LNCaP clone FGC (cell line): ENCODE measurements around the gene LTA.

Experiments used
- DNase-seq: peaks from one replicate; pipeline ENCODE4 v3.0.0-alpha.2; 2011; ENCODE audit warnings: low read depth
- H3K4me3 ChIP-seq: 2 replicates; pipeline ENCODE4 v1.5.1; 2011; ENCODE audit warnings: mild to moderate bottlenecking, low read depth, low read length, control low read depth
- CTCF ChIP-seq: IDR thresholded peaks from 2 replicates; pipeline ENCODE4 v1.5.1; 2012; ENCODE audit warnings: mild to moderate bottlenecking; ENCODE audit not compliant: control insufficient read depth, insufficient read depth; ENCODE audit errors: extremely low read depth

The LTA gene

DNA sequence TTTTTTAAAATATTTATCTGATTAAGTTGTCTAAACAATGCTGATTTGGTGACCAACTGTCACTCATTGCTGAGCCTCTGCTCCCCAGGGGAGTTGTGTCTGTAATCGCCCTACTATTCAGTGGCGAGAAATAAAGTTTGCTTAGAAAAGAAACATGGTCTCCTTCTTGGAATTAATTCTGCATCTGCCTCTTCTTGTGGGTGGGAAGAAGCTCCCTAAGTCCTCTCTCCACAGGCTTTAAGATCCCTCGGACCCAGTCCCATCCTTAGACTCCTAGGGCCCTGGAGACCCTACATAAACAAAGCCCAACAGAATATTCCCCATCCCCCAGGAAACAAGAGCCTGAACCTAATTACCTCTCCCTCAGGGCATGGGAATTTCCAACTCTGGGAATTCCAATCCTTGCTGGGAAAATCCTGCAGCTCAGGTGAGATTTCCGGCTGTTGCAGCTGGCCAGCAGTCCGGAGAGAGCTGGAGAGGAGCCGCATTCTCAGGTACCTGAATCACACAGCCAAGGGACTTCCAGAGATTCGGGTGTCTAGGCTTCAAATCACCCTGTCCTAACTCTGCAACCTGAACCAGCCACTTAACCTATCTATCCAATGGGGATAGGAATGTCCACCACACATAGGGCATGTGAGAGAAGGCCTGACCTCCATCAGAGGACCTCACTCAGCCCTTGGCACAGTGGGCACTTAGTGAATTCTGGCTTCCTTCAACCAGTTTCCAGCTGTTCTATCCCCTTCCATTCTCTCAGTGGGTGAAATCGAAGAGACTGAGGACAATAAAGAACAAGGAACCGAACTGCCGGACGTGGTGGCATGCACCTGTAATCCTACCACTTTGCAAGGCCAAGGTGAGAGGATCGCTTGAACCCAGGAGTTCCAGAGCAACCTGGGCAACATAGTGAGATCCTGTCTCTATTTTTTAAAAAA, 6.4 kb downstream of the LTA start:
- no peak for DNase-seq
- no peak for TF ChIP-seq CTCF
- H3K4me3 ChIP-seq: no peak overlapping the region

- no peak for DNase-seq
- H3K4me3 ChIP-seq: no peak overlapping the region
- no peak for TF ChIP-seq CTCF
Observed at GRCh38 chr6:31579119-31579505, 7.0 kb downstream of the LTA start.

- TF ChIP-seq CTCF: no peak
- H3K4me3 ChIP-seq: no peak overlapping the region
- DNase-seq: no peak
Observed at GRCh38 chr6:31579546-31580437, 7.7 kb downstream of the LTA start.

GRCh38 chr6:31580438-31580740, 8.3 kb downstream of the LTA start:
- TF ChIP-seq CTCF: no peak
- no peak for DNase-seq
- peak overlapping the region; percentile 53 for H3K4me3 ChIP-seq

DNA sequence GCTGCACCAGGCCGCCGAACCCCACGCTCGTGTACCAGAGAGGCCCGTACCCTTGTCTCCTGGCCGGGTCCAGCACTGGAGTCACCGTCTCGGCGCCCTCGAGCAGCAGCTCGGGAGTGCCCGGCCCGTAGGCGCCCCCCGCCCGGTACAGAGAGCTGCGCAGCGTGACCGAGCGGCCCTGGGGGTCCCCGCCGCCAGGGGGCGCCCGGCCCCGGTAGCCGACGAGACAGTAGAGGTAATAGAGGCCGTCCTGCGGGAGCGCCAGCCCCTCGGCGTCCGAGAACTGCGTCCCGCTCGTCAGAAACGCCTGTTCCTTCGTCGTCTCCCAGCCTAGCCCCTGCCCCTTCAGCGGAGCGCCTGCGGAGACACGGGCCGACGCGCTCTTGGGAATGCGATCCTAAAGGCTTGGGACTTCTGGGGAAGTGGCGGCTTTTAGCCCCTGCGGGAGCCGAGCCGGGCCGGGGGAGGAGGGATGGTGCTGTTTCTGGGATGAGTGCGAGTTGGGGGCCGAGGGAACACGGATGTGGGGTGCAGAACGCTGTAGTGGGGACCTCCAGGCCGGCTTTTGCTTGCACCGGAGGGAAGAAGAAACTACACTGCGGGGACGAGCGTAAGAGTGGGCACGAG, 8.8 kb downstream of the LTA start:
- TF ChIP-seq CTCF: peak; percentile 87
- no peak for DNase-seq
- H3K4me3 ChIP-seq: peak overlapping the region; percentile 53

DNA sequence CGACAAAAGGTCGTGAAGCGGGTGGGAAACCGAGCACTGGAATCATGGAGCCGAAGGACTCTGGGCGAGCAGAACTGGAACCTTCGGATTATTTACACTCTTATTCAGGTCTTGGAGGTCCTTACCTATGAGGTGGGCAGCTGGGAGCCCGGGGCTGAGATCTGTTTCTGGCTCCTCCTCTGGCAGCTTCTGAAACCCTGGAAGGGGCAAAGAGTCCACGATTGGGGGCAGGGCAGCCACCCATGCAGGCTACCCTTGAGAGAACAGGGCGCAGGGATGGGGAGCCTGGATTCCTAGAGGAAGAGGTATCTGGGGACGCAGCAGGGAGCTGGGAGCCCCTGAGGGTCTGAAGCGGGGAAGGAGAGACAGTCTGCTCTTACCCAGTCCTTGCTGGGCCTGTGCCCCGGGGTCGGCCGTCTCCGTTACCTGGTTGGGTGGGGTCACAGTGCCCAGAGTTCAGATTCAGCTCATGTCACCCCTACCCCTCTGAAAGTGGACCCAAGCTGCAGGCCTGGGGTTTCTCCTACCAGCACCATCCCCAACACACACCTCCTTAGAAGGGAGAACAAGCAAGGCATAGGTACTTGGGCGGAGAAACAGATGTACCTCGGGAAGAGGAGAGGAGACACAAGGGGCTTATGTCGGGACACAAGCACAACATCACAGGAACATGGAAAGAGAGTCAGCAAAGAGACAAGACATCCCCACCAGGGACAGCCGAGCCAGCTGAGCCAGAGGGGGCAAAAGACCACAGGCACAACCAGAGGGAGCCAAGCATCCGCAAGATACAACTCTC, 9.5 kb downstream of the LTA start:
- no peak for TF ChIP-seq CTCF
- peak overlapping the region; percentile 53 for H3K4me3 ChIP-seq
- DNase-seq: no peak
